ENCODE results near the gene NUMB.

Gene NUMB

DNA sequence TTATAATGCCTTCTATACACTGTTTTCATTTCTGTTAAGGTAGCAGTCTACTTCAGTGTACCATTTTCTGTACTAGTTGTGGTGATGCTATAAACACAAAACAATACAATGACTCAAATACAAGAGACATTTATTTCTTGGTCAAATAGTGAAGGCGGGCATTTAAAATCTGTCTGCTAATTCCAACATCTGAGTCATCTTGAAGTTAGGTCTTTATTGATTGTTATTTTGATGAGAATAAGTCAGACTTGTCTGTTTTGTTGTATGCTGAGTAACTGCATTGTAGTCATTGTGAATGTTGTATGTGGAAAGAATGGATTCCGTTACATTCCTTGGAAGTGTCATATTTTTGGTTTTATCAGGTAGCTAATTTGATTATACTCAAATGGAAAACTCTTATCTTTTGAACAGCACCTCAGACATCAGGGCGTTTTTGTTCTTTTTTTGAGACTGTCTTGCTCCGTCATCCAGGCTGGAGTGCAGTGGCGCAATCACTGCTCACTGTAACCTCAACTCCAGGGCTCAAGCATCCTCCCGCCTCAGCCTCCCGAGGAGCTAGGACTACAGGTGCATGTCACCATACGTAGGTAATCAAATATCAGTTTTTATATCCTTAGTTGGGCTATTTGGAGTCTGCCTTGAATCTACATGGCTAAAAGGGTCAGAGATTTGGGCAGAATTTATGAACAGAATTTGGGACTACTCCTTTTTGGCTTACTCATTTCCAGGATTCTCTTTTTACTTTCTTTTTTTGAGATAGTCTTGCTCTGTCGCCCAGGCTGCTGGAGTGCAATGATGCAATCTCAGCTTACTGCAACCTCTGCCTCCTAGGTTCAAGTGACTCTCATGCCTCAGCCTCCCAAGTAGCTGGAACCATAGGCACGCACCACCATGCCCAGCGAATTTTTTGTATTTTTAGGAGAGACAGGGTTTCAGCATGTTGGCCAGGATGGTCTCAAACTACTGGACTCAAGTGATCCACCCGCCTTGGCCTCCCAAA is 164.3 kb downstream of the NUMB start:
- DNase-seq (ENCODE audit: low read depth in 2 of 3, low spot score in 1 of 3), result no peak

DNA sequence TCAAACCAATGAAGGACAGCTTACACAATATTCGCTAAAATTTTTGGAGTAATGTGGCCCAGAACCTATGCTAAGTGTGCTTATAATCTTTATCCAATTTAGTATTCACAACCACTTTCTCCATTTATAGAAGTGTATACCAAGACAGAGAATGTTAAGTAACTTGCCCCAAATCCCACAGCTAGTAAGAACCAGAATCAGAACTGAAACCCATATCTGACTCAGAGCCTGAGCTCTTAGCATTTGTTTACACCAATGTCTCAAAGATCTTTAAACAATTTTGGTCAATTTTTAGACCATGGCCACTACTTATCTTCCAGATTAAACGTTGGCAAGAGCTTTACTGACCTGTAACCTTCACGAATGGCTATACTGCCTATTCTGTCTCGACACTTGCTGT is 168.1 kb downstream of the NUMB start:
- DNase-seq (ENCODE audit: low read depth in 2 of 3, low spot score in 1 of 3), result peak in 1 of 3 donors; percentile 18

- DNase-seq (ENCODE audit: low read depth in 2 of 3, low spot score in 1 of 3), result no peak
These were observed 168.6 kb downstream of the NUMB start for GRCh38 chr14:73289729-73290128.

- DNase-seq (ENCODE audit: low read depth in 2 of 3, low spot score in 1 of 3), result no peak
These were observed 169.0 kb downstream of the NUMB start for GRCh38 chr14:73289308-73289707.

DNA sequence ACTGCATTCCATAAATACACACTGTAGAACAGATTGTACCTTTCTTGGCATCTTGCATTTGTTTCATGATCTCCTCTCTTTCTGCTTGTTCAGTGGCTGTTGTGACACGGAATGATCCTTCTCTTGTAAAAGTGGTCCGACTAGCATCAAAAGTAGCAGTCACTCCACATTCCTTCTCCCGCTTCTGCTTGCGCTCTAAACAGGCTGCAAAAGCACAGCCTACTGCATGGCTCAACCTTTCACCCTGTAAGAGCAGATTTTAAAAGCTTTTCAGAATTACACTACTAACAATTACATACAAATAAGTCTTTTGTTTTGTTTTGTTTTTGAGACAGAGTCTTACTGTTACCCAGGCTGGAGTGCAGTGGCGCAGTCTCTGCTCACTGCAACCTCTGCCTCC is 171.3 kb downstream of the NUMB start:
- DNase-seq (ENCODE audit: low read depth in 2 of 3, low spot score in 1 of 3), result no peak

DNA sequence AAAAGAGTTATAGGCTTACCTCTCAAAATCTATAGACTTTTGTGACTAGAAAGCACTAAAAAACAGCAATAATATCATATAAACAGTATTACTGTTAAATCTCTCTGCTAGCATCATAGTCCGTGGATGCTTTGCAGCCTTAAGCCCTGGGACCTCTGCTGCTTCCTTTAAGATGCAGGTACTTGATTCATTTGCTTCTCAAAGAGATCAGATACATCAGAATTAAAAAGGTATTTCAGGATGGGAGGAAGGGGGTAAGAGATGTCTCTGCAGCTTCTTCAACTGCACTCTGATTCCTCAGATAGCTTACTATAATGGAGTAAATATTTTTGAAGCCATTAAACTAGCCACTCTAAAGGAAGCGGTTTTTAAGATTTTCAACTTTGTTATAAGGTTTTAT is 171.7 kb downstream of the NUMB start:
- DNase-seq (ENCODE audit: low read depth in 2 of 3, low spot score in 1 of 3), result no peak

DNA sequence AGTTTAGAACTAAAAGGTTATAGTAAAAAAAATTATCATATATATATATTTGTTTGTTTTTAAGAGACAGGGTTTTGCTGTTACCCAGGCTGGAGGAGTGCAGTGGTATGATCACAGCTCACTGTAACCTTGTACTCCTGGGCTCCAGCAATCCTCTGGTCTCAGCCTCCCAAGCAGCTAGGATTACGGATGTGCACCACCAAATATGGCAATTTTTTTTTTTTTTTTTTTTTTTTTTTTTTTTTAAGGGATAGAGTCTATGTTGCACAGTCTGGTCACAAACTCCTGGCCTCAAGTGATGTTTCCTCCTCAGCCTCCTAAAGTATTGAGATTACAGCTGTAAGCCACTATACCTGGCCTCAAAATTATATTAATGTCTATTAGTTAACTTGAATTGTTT is 172.4 kb downstream of the NUMB start:
- no peak for DNase-seq (ENCODE audit: low read depth in 2 of 3, low spot score in 1 of 3)

GRCh38 chr14:73283608-73284379 is 174.6 kb downstream of the NUMB start:
- no peak for DNase-seq (ENCODE audit: low read depth in 2 of 3, low spot score in 1 of 3)

DNA sequence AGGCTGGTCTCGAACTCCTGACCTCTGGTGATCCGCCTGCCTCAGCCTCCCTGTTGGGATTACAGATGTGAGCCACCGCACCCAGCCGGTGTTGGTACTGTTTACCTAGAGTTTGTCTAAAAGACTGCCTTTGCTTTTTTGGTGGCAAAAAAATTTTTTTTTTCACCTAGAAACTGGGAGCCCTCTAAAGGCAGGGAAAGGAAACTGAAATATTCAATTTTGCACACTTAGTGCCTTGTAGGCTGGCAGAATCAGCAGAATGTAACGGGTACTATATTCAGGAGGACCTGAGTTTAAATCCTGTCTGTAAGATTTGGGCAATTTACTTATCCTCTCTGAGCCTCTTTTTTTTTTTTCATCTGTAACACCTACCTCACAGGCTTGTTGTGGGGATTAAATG is 177.4 kb downstream of the NUMB start:
- no peak for DNase-seq (ENCODE audit: low read depth in 2 of 3, low spot score in 1 of 3)

- DNase-seq (ENCODE audit: low read depth in 2 of 3, low spot score in 1 of 3), result no peak
These were observed 181.0 kb downstream of the NUMB start for GRCh38 chr14:73277376-73277775.

DNA sequence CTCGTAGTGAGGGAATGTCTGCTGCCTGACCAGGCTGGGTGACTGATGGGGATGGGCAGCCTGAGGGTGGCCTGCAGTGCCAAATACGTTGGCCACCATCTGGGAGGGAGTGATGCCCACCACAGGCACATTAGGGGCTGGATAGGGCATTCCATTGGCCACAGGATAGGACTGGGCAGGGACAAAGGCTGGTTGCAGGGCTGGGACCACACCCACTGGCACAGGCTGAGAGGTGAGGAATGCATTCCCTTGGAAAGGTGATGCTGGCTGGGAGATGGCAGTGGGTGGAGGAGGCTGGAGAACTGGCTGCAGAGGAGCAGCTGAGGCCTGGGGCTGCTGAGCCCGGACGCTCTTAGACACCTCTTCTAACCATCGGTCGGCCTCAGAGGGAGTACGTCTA is 181.5 kb downstream of the NUMB start:
- DNase-seq (ENCODE audit: low read depth in 2 of 3, low spot score in 1 of 3), result no peak

DNA sequence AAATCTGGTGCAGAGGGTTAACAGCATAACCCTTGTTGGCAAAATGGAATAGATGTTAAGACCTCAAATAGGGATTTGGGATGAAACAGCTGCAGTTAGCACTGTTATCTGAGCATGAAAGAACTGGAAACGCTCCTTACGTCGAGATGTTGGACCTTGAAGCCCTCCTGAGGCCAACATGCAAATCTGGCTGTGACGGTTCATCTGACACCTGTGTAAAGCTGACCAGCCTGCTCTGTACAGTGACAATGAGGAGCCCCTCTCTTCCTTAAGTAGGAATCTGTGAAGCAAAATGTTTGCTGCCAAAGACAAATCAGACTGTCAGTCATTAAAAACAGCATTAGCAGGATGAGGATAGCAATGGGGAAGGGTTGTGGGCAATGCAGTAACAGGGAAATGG is 184.5 kb downstream of the NUMB start:
- DNase-seq (ENCODE audit: low read depth in 2 of 3, low spot score in 1 of 3), result no peak

GRCh38 chr14:73272393-73272792 is 186.0 kb downstream of the NUMB start:
- no peak for DNase-seq (ENCODE audit: low read depth in 2 of 3, low spot score in 1 of 3)

GRCh38 chr14:73269729-73270531 is 188.4 kb downstream of the NUMB start:
- DNase-seq (ENCODE audit: low read depth in 2 of 3, low spot score in 1 of 3), result no peak

GRCh38 chr14:73267474-73267873 is 190.9 kb downstream of the NUMB start:
- DNase-seq (ENCODE audit: low read depth in 2 of 3, low spot score in 1 of 3), result no peak

DNA sequence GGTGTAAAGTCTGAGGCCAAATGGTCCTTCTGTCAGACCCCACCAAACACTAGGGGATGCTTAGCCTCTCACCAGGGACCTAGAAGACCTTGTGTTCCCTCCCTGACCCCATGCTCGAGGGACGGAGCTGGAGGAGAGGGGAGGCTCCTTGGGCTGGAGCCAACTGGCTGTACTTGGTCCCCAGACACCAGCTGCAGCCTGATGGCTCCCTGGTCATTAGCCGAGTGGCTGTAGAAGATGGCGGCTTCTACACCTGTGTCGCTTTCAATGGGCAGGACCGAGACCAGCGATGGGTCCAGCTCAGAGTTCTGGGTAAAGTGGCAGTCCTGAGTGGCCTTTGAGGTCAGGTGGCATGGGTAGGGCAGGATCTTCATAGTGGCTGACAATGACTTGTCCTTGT is 192.0 kb downstream of the NUMB start:
- DNase-seq (ENCODE audit: low read depth in 2 of 3, low spot score in 1 of 3), result no peak

- DNase-seq (ENCODE audit: low read depth in 2 of 3, low spot score in 1 of 3), result no peak
These were observed 192.7 kb downstream of the NUMB start for GRCh38 chr14:73265721-73266046.

DNA sequence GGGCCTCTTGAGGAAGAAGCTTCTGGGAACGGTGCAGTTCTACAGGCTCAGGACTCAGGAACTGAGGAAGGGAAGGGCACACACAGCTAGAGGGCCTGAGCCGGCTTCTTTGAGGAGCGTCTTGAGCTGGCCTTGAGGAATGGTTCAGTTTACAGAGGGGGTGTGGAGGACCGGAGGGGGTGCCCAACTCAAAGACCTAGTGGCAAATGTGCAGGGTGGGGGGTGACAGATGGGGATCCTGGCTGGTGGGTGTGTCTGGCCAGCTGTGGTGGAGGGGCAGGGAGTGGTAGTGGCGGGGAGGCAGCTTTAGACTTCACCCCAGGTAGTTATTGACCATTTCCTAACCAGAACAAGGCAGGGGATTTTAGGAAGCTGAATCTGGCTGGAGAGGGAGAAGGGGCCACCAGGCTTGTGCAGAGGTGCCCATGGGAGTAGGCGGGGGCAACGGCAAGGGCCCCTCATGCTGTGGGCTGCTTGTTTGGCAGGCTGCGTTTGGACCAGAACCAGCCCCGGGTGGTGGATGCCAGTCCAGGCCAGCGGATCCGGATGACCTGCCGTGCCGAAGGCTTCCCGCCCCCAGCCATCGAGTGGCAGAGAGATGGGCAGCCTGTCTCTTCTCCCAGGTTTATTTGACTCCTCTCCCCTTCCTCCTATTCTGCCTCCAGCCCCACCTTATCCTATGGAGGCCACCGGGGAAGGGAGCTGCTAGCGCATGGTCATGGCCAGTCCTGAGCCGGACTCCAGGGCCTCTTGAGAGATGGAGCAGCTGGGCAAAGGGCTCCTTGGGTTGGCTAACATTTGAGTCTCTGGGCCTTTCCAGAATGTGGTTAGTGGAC is 193.2 kb downstream of the NUMB start:
- no peak for DNase-seq (ENCODE audit: low read depth in 2 of 3, low spot score in 1 of 3)

DNA sequence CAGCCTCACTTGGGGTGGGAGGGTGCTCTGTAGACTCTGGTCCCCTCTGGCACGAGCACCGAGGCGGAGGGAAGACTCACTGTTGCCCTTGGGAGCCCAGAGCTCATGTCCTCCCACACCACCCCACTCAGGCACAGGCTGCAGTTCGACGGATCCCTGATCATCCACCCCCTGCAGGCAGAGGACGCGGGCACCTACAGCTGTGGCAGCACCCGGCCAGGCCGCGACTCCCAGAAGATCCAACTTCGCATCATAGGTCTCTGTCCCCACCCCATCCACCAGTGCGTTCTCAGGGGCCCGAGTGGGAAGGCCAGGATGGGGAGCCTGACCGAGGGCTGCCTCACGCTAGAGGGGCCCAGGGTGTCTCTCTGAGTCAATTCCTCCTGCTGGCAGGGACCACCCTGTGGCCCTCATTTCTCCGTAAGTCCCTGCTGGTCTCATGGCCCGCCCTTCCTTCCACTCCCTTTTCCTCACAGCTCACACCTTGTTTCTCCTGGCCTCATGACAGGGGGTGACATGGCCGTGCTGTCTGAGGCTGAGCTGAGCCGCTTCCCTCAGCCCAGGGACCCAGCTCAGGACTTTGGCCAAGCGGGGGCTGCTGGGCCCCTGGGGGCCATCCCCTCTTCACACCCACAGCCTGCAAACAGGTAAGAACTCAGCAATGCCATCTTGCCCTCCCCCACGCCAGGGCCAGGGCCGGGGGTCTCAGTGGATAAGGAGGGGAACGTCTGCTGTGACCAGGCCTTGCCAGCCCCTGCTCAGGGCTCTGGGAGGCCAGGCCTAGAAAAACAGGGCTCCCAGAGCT is 194.1 kb downstream of the NUMB start:
- no peak for DNase-seq (ENCODE audit: low read depth in 2 of 3, low spot score in 1 of 3)

DNA sequence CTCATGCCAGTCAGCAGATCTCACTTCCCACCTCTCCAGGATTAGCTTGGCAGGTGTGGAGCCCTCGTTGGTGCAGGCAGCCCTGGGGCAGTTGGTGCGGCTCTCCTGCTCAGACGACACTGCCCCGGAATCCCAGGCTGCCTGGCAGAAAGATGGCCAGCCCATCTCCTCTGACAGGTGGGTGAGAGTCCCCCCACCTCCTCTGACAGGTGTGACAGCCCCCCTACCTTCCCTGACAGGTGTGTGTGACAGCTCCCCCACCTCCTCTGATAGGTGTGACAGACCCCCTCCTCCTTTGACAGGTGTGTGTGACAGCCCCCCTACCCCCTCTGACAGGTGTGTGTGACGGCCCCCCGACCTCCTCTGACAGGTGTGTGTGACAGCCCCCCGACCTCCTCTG is 194.7 kb downstream of the NUMB start:
- DNase-seq (ENCODE audit: low read depth in 2 of 3, low spot score in 1 of 3), result no peak
